Adrenal gland (tissue), 5 donors: Measurements from ENCODE around the gene ZBTB39.
"Not testable (repeated sequence)": the region's sequence is repeated elsewhere in the genome, so short reads cannot be mapped to it uniquely, and the experiment has no call there.

ENCODE experiments used
- CTCF ChIP-seq, 6 experiments: fragments of 450-650 bp in 4 of 6; fragments of 200-600 bp in 2 of 6; sonication (generic) in 1 of 6; IDR thresholded peaks; 1 replicate in 5 of 6; 2 replicates in 1 of 6; pipeline versions ENCODE4 v1.5.1 to v1.8.0; 2016 to 2021; ENCODE audit warnings: antibody characterized with exemption in 6 of 6, mild to moderate bottlenecking in 2 of 6, moderate library complexity in 1 of 6
- POLR2A ChIP-seq, 2 donors: fragments of 450-650 bp; IDR thresholded peaks; one replicate each; pipeline ENCODE4 v1.6.1; 2017; ENCODE audit warnings: antibody characterized with exemption in 2 of 2, mild to moderate bottlenecking in 2 of 2, moderate library complexity in 1 of 2
- donor health status: DM: no; HTN: no; CAD: no.

- not testable (repeated sequence) for TF ChIP-seq CTCF, POLR2A (IDR thresholded peaks at IDR 0.05)
Observed at GRCh38 chr12:56965997-56966642, 40.2 kb downstream of the ZBTB39 start.
